HCT116 (cell line): ENCODE measurements around the gene TUBB4A. TPM values are rescaled to one million over a fixed set of nuclear protein-coding genes. Genes with fewer than 3 reads are reported as not detected.

ENCODE experiments used
- ATAC-seq: fragments of 200-7000 bp; cut with Tn5 transposase; 2 replicates; pipeline ENCODE4 v1.9.1; 2020; ENCODE audit warnings: mild to moderate bottlenecking, moderate library complexity
- BruUV-seq: library from RNA; stranded (reverse); fragments of 400-500 nt; replicated peaks from 2 replicates; lab custom pipeline; 2021; lab: Mats Ljungman, UMichigan
- CTCF ChIA-PET: fragments of 300-600 bp; sonication (Branson Sonifier 250); formaldehyde crosslinking; loops from one replicate; lab custom pipeline; 2021; ENCODE audit warnings: antibody characterized with exemption; lab: Charles Lee
- POLR2A ChIA-PET: fragments of 300-600, 350-600 bp; sonication (Branson Sonifier 250); formaldehyde crosslinking; loops from one replicate; lab custom pipeline; 2021; ENCODE audit warnings: antibody characterized with exemption; lab: Charles Lee
- RAD21 ChIA-PET, 2 experiments: fragments of 300-600 bp; sonication (Branson Sonifier 250); formaldehyde crosslinking; loops; one replicate each; lab custom pipeline; 2023; ENCODE audit warnings: low total read pairs in 2 of 2; ENCODE audit not compliant: uncharacterized antibody in 2 of 2, unreplicated experiment in 2 of 2, low non-redundant PET in 1 of 2; lab: Charles Lee
- DNase-seq: peaks from one replicate; pipeline ENCODE4 v3.0.0-alpha.2; 2010; ENCODE audit warnings: low read depth, low spot score
- H2AFZ ChIP-seq: fragments of 200-600 bp; shearing (Covaris generic), sonication (generic); 2 replicates; pipeline ENCODE4 v1.6.1; 2017; ENCODE audit warnings: low read depth, mixed run types, mixed read lengths, antibody characterized with exemption, low read length; ENCODE audit not compliant: poor library complexity, severe bottlenecking
- H3K27ac ChIP-seq: 2 replicates; pipeline ENCODE4 v1.5.1; 2012; ENCODE audit warnings: low read depth, low read length
- H3K27me3 ChIP-seq: fragments of 200-600 bp; sonication (generic); 2 replicates; pipeline ENCODE4 v1.6.1; 2016; ENCODE audit warnings: mixed run types, low read length, mixed read lengths; ENCODE audit not compliant: insufficient read depth
- H3K36me3 ChIP-seq, 2 experiments: fragments of 200-500 bp in 1 of 2; fragments of 200-600 bp in 1 of 2; sonication (Bioruptor generic) in 1 of 2; sonication (generic) in 1 of 2; 2 replicates each; pipeline versions ENCODE4 v1.5.1 to v1.6.1; 2014 to 2016; ENCODE audit warnings: low read length in 2 of 2, inconsistent platforms in 1 of 2, mixed read lengths in 1 of 2, mixed run types in 1 of 2; ENCODE audit not compliant: insufficient read depth in 2 of 2, control insufficient read depth in 1 of 2
- H3K4me1 ChIP-seq, 2 experiments: fragments of 200-600 bp in 1 of 2; sonication (generic) in 1 of 2; 2 replicates each; pipeline versions ENCODE4 v1.5.1 to v1.6.1; 2012 to 2017; ENCODE audit warnings: low read length in 2 of 2, inconsistent platforms in 1 of 2, mild to moderate bottlenecking in 1 of 2, mixed read lengths in 1 of 2, mixed run types in 1 of 2, moderate library complexity in 1 of 2; ENCODE audit not compliant: insufficient read depth in 2 of 2, control insufficient read depth in 1 of 2
- H3K4me2 ChIP-seq: fragments of 200-600 bp; sonication (generic); 2 replicates; pipeline ENCODE4 v1.6.1; 2017; ENCODE audit warnings: mixed run types, low read length, mixed read lengths
- H3K4me3 ChIP-seq, 2 experiments: fragments of 200-600 bp in 1 of 2; sonication (generic) in 1 of 2; replicated peaks in 1 of 2; 2 replicates each; pipeline ENCODE4 v1.5.1; 2011 to 2016; ENCODE audit warnings: low read length in 2 of 2, control low read depth in 1 of 2, low read depth in 1 of 2, mild to moderate bottlenecking in 1 of 2, mixed read lengths in 1 of 2, mixed run types in 1 of 2
- H3K79me2 ChIP-seq: fragments of 200-600 bp; sonication (generic); 2 replicates; pipeline ENCODE4 v1.6.1; 2017; ENCODE audit warnings: mild to moderate bottlenecking, mixed run types, low read length, moderate library complexity, mixed read lengths; ENCODE audit not compliant: insufficient read depth
- H3K9ac ChIP-seq: fragments of 200-600 bp; sonication (generic); 2 replicates; pipeline ENCODE4 v1.6.1; 2016; ENCODE audit warnings: low read length, mixed read lengths
- H3K9me2 ChIP-seq: fragments of 200-600 bp; sonication (generic), shearing (Covaris generic); 2 replicates; pipeline ENCODE4 v1.6.1; 2017; ENCODE audit warnings: mixed run types, mild to moderate bottlenecking, moderate library complexity; ENCODE audit not compliant: insufficient read depth
- H3K9me3 ChIP-seq, 2 experiments: fragments of 200-500 bp in 1 of 2; fragments of 200-600 bp in 1 of 2; sonication (Bioruptor generic) in 1 of 2; sonication (generic) in 1 of 2; 2 replicates each; pipeline ENCODE4 v1.6.1; 2014 to 2017; ENCODE audit warnings: low read length in 2 of 2, mixed read lengths in 2 of 2, inconsistent platforms in 1 of 2, low read depth in 1 of 2, mild to moderate bottlenecking in 1 of 2, mixed run types in 1 of 2, moderate library complexity in 1 of 2; ENCODE audit not compliant: control insufficient read depth in 1 of 2, insufficient read depth in 1 of 2
- H4K20me1 ChIP-seq: fragments of 200-600 bp; sonication (generic), shearing (Covaris generic); 2 replicates; pipeline ENCODE4 v1.6.1; 2017; ENCODE audit warnings: mixed run types, mild to moderate bottlenecking, moderate library complexity; ENCODE audit not compliant: insufficient read depth
- ATF3 ChIP-seq: IDR thresholded peaks from 2 replicates; pipeline ENCODE4 v1.6.1; 2012
- CBX3 ChIP-seq: IDR thresholded peaks from 2 replicates; pipeline ENCODE4 v1.6.1; 2012; ENCODE audit warnings: low read depth
- EGR1 ChIP-seq: IDR thresholded peaks from 2 replicates; pipeline ENCODE4 v1.6.1; 2012; ENCODE audit warnings: low read depth
- ELF1 ChIP-seq: IDR thresholded peaks from 2 replicates; pipeline ENCODE4 v1.6.1; 2012; ENCODE audit warnings: low read depth, borderline replicate concordance
- FOSL1 ChIP-seq: IDR thresholded peaks from 2 replicates; pipeline ENCODE4 v1.6.1; 2012; ENCODE audit warnings: low read depth
- POLR2AphosphoS5 ChIP-seq: IDR thresholded peaks from 2 replicates; pipeline ENCODE4 v1.6.1; 2011; ENCODE audit warnings: mild to moderate bottlenecking, low read depth, low read length, moderate library complexity
- RAD21 ChIP-seq: IDR thresholded peaks from 2 replicates; pipeline ENCODE4 v1.6.1; 2012; ENCODE audit warnings: low read depth, mild to moderate bottlenecking
- REST ChIP-seq: IDR thresholded peaks from 2 replicates; pipeline ENCODE4 v1.6.1; 2012; ENCODE audit warnings: low read depth
- SIN3A ChIP-seq: IDR thresholded peaks from 2 replicates; pipeline ENCODE4 v1.6.1; 2012; ENCODE audit warnings: low read depth
- SRF ChIP-seq: IDR thresholded peaks from 2 replicates; pipeline ENCODE4 v1.6.1; 2012; ENCODE audit warnings: low read depth
- ZFX ChIP-seq: fragments of 450-650 bp; IDR thresholded peaks from 2 replicates; pipeline ENCODE4 v1.6.1; 2017
- intact Hi-C: fragments of 100-400 bp; cut with micrococcal nuclease; formaldehyde crosslinking; loops from 2 replicates; pipeline ENCODE4 v1.10.0; 2022
- total RNA-seq: library from RNA; stranded (reverse); gene quantifications from one replicate; pipeline ENCODE4 v1.2.1, GENCODE V29; 2021; ENCODE audit not compliant: unreplicated experiment

The TUBB4A gene
- total RNA-seq, 1 experiment from 2014 or later: 32.5 TPM

- TF ChIP-seq RAD21: no peak
- TF ChIP-seq, all 23 proteins: peak for 0
Observed at GRCh38 chr19:6531956-6532243, 29.8 kb upstream of the TUBB4A start (continued).

- Histone ChIP-seq H3K4me3 (peak overlapping the region; percentile 91 to 95), H3K4me2 (peak overlapping the region; percentile 97), H2AFZ (no peak overlapping the region), H3K9me2 (no peaks in the 10 kb centered on the region), H3K4me1 (peaks cover 14 to 41% of the 10 kb centered on the region in 2 experiments), H4K20me1 (no peaks in the 10 kb centered on the region), H3K9me3 (no peaks in the 10 kb centered on the region), H3K27me3 (no peaks in the 10 kb centered on the region), H3K36me3 (peaks cover 8 to 15% of the 10 kb centered on the region in 2 experiments; a peak in 3 of 4 replicates), H3K9ac (peak overlapping the region; percentile 95), H3K27ac (peak overlapping the region; percentile 68), H3K79me2 (peaks cover 27% of the 10 kb centered on the region)
- intact Hi-C loops: no loop called here
- no peak for TF ChIP-seq SIN3A
- TF ChIP-seq ZFX: peak; percentile 48; the same call in 1 of the 2 replicates
- RAD21 ChIA-PET: no interaction called here
- CTCF ChIA-PET: interaction anchor here (1.2 kb wide), 1 partner anchor 15 kb away, joined by 7 read pairs; no protein-coding TSS in a partner anchor
- POLR2A ChIA-PET: interaction anchor here (0.8 to 1.7 kb wide), 14 partner anchors 8 to 332 kb away, joined by 3 to 21 read pairs (median 6); partner anchors contain the start of genes ALKBH7, GPR108 and KHSRP
- no TSS peak for BruUV-seq
- DNase-seq (no peak), ATAC-seq (peak; percentile 16)
Observed at GRCh38 chr19:6531163-6531955, 29.2 kb upstream of the TUBB4A start.

- POLR2A ChIA-PET: interaction anchor here (0.6 to 1.7 kb wide), 19 partner anchors 8 to 333 kb away, joined by 3 to 21 read pairs (median 4); partner anchors contain the start of genes ALKBH7, CLPP, GPR108 and KHSRP
- Histone ChIP-seq H3K9ac (peak within 1 kb of the TSS; percentile 95), H3K36me3 (peaks cover 8 to 9% of the 10 kb centered on the region in 2 experiments; a peak in 3 of 4 replicates), H2AFZ (peak within 1 kb of the TSS; percentile 35), H3K27me3 (no peaks in the 10 kb centered on the region), H4K20me1 (no peaks in the 10 kb centered on the region), H3K9me2 (no peaks in the 10 kb centered on the region), H3K4me1 (peaks cover 10 to 33% of the 10 kb centered on the region in 2 experiments), H3K9me3 (no peaks in the 10 kb centered on the region), H3K79me2 (peaks cover 27% of the 10 kb centered on the region), H3K4me3 (peak within 1 kb of the TSS; percentile 91 to 95), H3K27ac (peak within 1 kb of the TSS; percentile 68), H3K4me2 (peak within 1 kb of the TSS; percentile 97)
- CTCF ChIA-PET: interaction anchor here (1.2 kb wide), 1 partner anchor 14 kb away, joined by 7 read pairs; no protein-coding TSS in a partner anchor
- TSS peak; percentile 81 for BruUV-seq
- DNase-seq (peak; percentile 70), ATAC-seq (peak; percentile 85)
- intact Hi-C loops: no loop called here
- RAD21 ChIA-PET: no interaction called here
- TF ChIP-seq REST (no peak), POLR2AphosphoS5 (peak; percentile 100), SIN3A (peak; percentile 88), RAD21 (no peak), SRF (no peak), ATF3 (no peak), FOSL1 (no peak), ELF1 (no peak), CBX3 (0 out of 2 replicates have a peak, but pooled peaks have one; percentile 17), EGR1 (no peak)
Observed at GRCh38 chr19:6530386-6531162, 28.5 kb upstream of the TUBB4A start, which contains the start of gene TNFSF9. TSS of gene TNFSF9 (plus strand) at chr19:6531026. CDS start at chr19:6531037, 11 bp downstream.
